Measurements from ENCODE around the gene DCLRE1B. TPM values are rescaled to one million over a fixed set of nuclear protein-coding genes. Genes with fewer than 3 reads are reported as not detected.

The DCLRE1B gene
- total and polyA plus RNA-seq, 9 of the 15 experiments (the other 6 are each of a cell fraction or from before 2014, with no cell fraction given): 10.6 to 28.8 (median 17.2) TPM

DNA sequence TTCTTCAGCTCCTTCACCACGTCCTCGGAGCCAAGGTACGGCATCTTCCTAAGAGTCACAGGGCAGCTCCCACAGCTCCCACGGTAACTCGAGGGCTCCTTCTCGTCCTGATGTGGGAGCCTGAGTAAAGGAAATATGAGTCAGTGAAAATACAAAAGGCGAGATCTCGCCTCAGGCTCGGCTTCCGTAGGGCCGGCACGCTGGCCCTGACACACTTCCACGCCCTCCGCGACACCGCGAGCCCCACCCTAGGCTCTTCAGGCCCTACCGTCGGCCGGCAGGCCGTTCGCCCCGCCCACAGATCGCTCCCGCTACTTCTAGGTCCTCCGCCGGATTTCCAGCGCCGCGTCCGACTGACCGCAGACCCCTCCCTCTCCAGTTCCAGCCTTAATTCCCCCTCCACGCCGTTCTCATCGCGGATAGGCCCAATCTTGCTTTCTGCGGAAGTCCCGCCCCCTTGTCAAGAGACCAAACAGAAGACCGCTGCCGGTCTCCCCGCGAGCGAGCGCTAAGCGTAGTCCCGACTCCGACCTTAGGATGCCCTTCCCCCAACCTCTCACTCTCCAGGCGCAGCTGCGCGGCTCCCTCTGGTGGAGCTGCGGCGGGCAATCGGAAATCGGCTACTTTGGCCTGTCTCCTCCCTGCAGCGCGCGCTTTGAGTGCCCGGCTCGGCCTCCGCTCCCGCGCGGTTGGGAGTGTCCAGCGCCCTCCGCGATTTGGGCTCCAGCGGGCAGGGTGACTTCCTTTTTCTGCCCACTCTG lies at the start of gene DCLRE1B, which contains the start of gene AP4B1 (continued):
- TF ChIP-seq, protein P1, sequence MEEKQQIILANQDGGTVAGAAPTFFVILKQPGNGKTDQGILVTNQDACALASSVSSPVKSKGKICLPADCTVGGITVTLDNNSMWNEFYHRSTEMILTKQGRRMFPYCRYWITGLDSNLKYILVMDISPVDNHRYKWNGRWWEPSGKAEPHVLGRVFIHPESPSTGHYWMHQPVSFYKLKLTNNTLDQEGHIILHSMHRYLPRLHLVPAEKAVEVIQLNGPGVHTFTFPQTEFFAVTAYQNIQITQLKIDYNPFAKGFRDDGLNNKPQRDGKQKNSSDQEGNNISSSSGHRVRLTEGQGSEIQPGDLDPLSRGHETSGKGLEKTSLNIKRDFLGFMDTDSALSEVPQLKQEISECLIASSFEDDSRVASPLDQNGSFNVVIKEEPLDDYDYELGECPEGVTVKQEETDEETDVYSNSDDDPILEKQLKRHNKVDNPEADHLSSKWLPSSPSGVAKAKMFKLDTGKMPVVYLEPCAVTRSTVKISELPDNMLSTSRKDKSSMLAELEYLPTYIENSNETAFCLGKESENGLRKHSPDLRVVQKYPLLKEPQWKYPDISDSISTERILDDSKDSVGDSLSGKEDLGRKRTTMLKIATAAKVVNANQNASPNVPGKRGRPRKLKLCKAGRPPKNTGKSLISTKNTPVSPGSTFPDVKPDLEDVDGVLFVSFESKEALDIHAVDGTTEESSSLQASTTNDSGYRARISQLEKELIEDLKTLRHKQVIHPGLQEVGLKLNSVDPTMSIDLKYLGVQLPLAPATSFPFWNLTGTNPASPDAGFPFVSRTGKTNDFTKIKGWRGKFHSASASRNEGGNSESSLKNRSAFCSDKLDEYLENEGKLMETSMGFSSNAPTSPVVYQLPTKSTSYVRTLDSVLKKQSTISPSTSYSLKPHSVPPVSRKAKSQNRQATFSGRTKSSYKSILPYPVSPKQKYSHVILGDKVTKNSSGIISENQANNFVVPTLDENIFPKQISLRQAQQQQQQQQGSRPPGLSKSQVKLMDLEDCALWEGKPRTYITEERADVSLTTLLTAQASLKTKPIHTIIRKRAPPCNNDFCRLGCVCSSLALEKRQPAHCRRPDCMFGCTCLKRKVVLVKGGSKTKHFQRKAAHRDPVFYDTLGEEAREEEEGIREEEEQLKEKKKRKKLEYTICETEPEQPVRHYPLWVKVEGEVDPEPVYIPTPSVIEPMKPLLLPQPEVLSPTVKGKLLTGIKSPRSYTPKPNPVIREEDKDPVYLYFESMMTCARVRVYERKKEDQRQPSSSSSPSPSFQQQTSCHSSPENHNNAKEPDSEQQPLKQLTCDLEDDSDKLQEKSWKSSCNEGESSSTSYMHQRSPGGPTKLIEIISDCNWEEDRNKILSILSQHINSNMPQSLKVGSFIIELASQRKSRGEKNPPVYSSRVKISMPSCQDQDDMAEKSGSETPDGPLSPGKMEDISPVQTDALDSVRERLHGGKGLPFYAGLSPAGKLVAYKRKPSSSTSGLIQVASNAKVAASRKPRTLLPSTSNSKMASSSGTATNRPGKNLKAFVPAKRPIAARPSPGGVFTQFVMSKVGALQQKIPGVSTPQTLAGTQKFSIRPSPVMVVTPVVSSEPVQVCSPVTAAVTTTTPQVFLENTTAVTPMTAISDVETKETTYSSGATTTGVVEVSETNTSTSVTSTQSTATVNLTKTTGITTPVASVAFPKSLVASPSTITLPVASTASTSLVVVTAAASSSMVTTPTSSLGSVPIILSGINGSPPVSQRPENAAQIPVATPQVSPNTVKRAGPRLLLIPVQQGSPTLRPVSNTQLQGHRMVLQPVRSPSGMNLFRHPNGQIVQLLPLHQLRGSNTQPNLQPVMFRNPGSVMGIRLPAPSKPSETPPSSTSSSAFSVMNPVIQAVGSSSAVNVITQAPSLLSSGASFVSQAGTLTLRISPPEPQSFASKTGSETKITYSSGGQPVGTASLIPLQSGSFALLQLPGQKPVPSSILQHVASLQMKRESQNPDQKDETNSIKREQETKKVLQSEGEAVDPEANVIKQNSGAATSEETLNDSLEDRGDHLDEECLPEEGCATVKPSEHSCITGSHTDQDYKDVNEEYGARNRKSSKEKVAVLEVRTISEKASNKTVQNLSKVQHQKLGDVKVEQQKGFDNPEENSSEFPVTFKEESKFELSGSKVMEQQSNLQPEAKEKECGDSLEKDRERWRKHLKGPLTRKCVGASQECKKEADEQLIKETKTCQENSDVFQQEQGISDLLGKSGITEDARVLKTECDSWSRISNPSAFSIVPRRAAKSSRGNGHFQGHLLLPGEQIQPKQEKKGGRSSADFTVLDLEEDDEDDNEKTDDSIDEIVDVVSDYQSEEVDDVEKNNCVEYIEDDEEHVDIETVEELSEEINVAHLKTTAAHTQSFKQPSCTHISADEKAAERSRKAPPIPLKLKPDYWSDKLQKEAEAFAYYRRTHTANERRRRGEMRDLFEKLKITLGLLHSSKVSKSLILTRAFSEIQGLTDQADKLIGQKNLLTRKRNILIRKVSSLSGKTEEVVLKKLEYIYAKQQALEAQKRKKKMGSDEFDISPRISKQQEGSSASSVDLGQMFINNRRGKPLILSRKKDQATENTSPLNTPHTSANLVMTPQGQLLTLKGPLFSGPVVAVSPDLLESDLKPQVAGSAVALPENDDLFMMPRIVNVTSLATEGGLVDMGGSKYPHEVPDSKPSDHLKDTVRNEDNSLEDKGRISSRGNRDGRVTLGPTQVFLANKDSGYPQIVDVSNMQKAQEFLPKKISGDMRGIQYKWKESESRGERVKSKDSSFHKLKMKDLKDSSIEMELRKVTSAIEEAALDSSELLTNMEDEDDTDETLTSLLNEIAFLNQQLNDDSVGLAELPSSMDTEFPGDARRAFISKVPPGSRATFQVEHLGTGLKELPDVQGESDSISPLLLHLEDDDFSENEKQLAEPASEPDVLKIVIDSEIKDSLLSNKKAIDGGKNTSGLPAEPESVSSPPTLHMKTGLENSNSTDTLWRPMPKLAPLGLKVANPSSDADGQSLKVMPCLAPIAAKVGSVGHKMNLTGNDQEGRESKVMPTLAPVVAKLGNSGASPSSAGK (IDR thresholded peaks at IDR 0.05): peak; percentile 84; the same call in 1 of the 2 replicates
- TF ChIP-seq ZNF507 (tag; conservative IDR thresholded peaks at IDR 0.05) (no peak), HIVEP1 (CRISPR knock-in tag; IDR thresholded peaks at IDR 0.05) (no peak), CREM (IDR thresholded peaks at IDR 0.05; ENCODE audit: low read depth) (peak; percentile 75), TAF1 (IDR thresholded peaks at IDR 0.05; ENCODE audit: control insufficient read depth, extremely low read depth, insufficient read depth, low read length, severe bottlenecking) (peak; percentile 78), PCBP1 (IDR thresholded peaks at IDR 0.05; ENCODE audit: low read depth, low read length, poor library complexity, severe bottlenecking) (peak; percentile 89), CEBPB (tag; IDR thresholded peaks at IDR 0.05) (no peak), ZNF764 (CRISPR knock-in tag; IDR thresholded peaks at IDR 0.05; ENCODE audit: low read depth) (no peak), BDP1 (IDR thresholded peaks at IDR 0.05; ENCODE audit: insufficient read depth, insufficient read length) (no peak), NR2C2 (CRISPR knock-in tag; IDR thresholded peaks at IDR 0.05) (peak; percentile 70), NR2C2 (tag; IDR thresholded peaks at IDR 0.05) (peak; percentile 80; the same call in 1 of the 2 replicates), HDGF (IDR thresholded peaks at IDR 0.05) (peak; percentile 60; the same call in 1 of the 2 replicates), FOXM1 (IDR thresholded peaks at IDR 0.05; ENCODE audit: low read depth) (peak; percentile 62), FOXM1 (CRISPR knock-in tag; IDR thresholded peaks at IDR 0.05; ENCODE audit: low read depth) (no peak), HNRNPK (IDR thresholded peaks at IDR 0.05; ENCODE audit: low read depth, low read length, poor library complexity, severe bottlenecking) (no peak)
- TF ChIP-seq, protein P2, sequence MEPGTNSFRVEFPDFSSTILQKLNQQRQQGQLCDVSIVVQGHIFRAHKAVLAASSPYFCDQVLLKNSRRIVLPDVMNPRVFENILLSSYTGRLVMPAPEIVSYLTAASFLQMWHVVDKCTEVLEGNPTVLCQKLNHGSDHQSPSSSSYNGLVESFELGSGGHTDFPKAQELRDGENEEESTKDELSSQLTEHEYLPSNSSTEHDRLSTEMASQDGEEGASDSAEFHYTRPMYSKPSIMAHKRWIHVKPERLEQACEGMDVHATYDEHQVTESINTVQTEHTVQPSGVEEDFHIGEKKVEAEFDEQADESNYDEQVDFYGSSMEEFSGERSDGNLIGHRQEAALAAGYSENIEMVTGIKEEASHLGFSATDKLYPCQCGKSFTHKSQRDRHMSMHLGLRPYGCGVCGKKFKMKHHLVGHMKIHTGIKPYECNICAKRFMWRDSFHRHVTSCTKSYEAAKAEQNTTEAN (CRISPR knock-in tag; IDR thresholded peaks at IDR 0.05): 0 out of 2 replicates have a peak, but pooled peaks have one; percentile 18

Measured in K562 (cell line).